Activated B cell treated with CpG ODN at 0.5 μM for 24 hours (primary cell): Measurements from ENCODE around the gene SCUBE1. TPM values are rescaled to one million over a fixed set of nuclear protein-coding genes. Genes with fewer than 3 reads are reported as not detected.

Experiments
- ATAC-seq: fragments of 200-7000 bp; cut with Tn5 transposase; one replicate; pipeline ENCODE4 v1.10.0; 2021; ENCODE audit warnings: low read depth, mild to moderate bottlenecking, moderate library complexity
- CTCF ChIA-PET: fragments of 350-600 bp; sonication (Branson Sonifier 250); formaldehyde crosslinking; loops from one replicate; lab custom pipeline; 2021; ENCODE audit warnings: antibody characterized with exemption; lab: Charles Lee
- POLR2A ChIA-PET: fragments of 350-600 bp; sonication (Branson Sonifier 250); formaldehyde crosslinking; loops from one replicate; lab custom pipeline; 2021; ENCODE audit warnings: antibody characterized with exemption; lab: Charles Lee
- DNase-seq: peaks from one replicate; pipeline ENCODE4 v3.0.0; 2022
- H3K27ac Mint-ChIP-seq: one replicate; pipeline ENCODE4 v1.8.0; 2020; ENCODE audit warnings: mixed read lengths
- H3K27me3 Mint-ChIP-seq: one replicate; pipeline ENCODE4 v1.8.0; 2021; ENCODE audit warnings: mixed read lengths
- H3K36me3 Mint-ChIP-seq: one replicate; pipeline ENCODE4 v1.8.0; 2021; ENCODE audit warnings: low read depth, mixed read lengths
- H3K4me1 Mint-ChIP-seq: one replicate; pipeline ENCODE4 v1.8.0; 2021; ENCODE audit warnings: mixed read lengths
- H3K4me3 Mint-ChIP-seq: one replicate; pipeline ENCODE4 v1.8.0; 2020; ENCODE audit warnings: mild to moderate bottlenecking, mixed read lengths
- H3K9me3 Mint-ChIP-seq: one replicate; pipeline ENCODE4 v1.8.0; 2020; ENCODE audit warnings: mixed read lengths
- CTCF ChIP-seq: fragments of 200-600 bp; IDR thresholded peaks from one replicate; pipeline ENCODE4 v1.8.0; 2022; ENCODE audit warnings: antibody characterized with exemption, mild to moderate bottlenecking
- intact Hi-C: fragments of 100-400 bp; cut with micrococcal nuclease; formaldehyde crosslinking; loops from one replicate; pipeline ENCODE4 v1.15.1; 2024
- total RNA-seq: library from RNA; stranded (reverse); gene quantifications from 2 replicates; pipeline ENCODE4 v1.2.3, GENCODE V29; 2022

Gene SCUBE1
- total RNA-seq, 1 donor from 2014 or later, result not detected

DNA sequence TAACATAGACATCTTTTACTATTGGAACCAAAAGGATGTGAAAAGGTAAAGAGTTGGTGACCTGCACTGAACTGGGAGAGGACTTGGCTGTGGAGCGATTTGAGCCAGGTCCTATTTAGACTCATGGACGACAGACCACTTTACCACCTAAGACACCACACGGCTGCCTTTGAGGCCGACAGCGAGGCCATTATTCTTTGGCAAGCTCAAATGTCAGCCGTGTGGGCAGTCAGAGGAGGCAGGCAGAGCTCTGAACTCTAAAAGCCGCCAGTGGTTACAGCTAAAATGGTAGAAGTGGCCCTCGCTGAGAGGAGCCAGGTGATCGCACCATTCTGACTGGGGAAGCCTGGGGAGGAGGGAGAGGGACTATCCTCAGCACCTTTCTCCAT, 50.5 kb downstream of the SCUBE1 start:
- H3K4me1 Mint-ChIP-seq, result peaks cover 5% of the 10 kb centered on the region
- POLR2A ChIA-PET, result no interaction called here
- intact Hi-C loops, result no loop called here
- no peak for DNase-seq
- no peaks in the 10 kb centered on the region for H3K36me3 Mint-ChIP-seq
- no peak for ATAC-seq
- no peak for TF ChIP-seq CTCF
- no peak overlapping the region for H3K27ac Mint-ChIP-seq
- no peak overlapping the region for H3K4me3 Mint-ChIP-seq
- CTCF ChIA-PET, result no interaction called here
- no peaks in the 10 kb centered on the region for H3K9me3 Mint-ChIP-seq
- no peaks in the 10 kb centered on the region for H3K27me3 Mint-ChIP-seq

- ChIA-PET CTCF (no interaction called here), POLR2A (no interaction called here)
- intact Hi-C loops, result no loop called here
- DNase-seq (no peak), ATAC-seq (no peak)
- H3K27ac Mint-ChIP-seq, result no peak overlapping the region
- no peaks in the 10 kb centered on the region for H3K27me3 Mint-ChIP-seq
- H3K9me3 Mint-ChIP-seq, result no peaks in the 10 kb centered on the region
- no peak for TF ChIP-seq CTCF
- no peak overlapping the region for H3K4me3 Mint-ChIP-seq
- H3K4me1 Mint-ChIP-seq, result peaks cover 5% of the 10 kb centered on the region
- H3K36me3 Mint-ChIP-seq, result no peaks in the 10 kb centered on the region
These were observed 51.8 kb downstream of the SCUBE1 start for GRCh38 chr22:43291381-43291780.

GRCh38 chr22:43289976-43290721, 53.0 kb downstream of the SCUBE1 start:
- intact Hi-C loops, result no loop called here
- Mint-ChIP-seq H3K4me3 (no peak overlapping the region), H3K9me3 (no peaks in the 10 kb centered on the region), H3K27me3 (peaks cover 2% of the 10 kb centered on the region), H3K4me1 (peaks cover 5% of the 10 kb centered on the region), H3K27ac (no peak overlapping the region), H3K36me3 (no peaks in the 10 kb centered on the region)
- ChIA-PET POLR2A (no interaction called here), CTCF (no interaction called here)
- DNase-seq, result no peak
- TF ChIP-seq CTCF, result no peak
- ATAC-seq, result no peak

GRCh38 chr22:43289531-43289963, 53.6 kb downstream of the SCUBE1 start:
- no peaks in the 10 kb centered on the region for H3K9me3 Mint-ChIP-seq
- no peak overlapping the region for H3K27ac Mint-ChIP-seq
- no peaks in the 10 kb centered on the region for H3K36me3 Mint-ChIP-seq
- intact Hi-C loops, result no loop called here
- DNase-seq (no peak), ATAC-seq (no peak)
- H3K4me3 Mint-ChIP-seq, result no peak overlapping the region
- ChIA-PET POLR2A (no interaction called here), CTCF (no interaction called here)
- peaks cover 5% of the 10 kb centered on the region for H3K4me1 Mint-ChIP-seq
- no peak for TF ChIP-seq CTCF
- H3K27me3 Mint-ChIP-seq, result peaks cover 2% of the 10 kb centered on the region

DNA sequence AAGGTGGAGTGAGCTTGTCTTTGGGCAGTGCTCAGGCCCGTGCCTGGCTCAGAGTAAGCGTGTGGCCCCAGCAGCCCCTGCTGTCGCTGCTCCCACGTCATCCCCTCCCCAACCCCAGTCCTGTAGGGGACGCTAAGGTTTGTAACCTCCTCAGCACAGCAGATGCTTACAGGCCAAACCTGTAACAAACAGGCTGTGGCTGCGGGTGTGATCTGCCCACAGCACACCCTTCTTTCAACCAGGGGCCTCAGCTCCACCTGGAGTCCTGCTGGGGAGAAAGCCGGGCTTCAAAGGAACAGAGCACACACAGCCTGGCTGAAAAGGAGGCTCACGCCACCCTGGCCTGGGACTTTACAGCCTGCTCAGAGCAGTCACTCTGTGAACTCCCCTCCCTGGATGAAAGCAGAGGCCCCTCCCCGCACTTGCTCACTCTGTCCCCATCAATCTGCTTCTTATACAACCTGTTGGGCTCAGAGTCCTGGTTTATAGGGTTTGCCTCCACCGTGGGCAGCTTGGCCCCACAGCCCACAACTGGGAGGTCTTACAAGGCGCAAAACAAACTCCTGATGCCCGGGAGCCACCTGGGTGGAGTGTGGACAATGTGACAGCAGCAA, 54.3 kb downstream of the SCUBE1 start:
- intact Hi-C loops, result no loop called here
- Mint-ChIP-seq H3K36me3 (no peaks in the 10 kb centered on the region), H3K4me3 (no peak overlapping the region), H3K27me3 (peaks cover 4% of the 10 kb centered on the region), H3K27ac (no peak overlapping the region), H3K9me3 (no peaks in the 10 kb centered on the region), H3K4me1 (peaks cover 5% of the 10 kb centered on the region)
- no peak for ATAC-seq
- ChIA-PET POLR2A (no interaction called here), CTCF (interaction anchor here (1.6 kb wide), 1 partner anchor 58 kb away, joined by 3 read pairs; no protein-coding TSS in a partner anchor)
- TF ChIP-seq CTCF, result no peak
- no peak for DNase-seq
